Measurements from ENCODE around the gene CPNE5.

DNA sequence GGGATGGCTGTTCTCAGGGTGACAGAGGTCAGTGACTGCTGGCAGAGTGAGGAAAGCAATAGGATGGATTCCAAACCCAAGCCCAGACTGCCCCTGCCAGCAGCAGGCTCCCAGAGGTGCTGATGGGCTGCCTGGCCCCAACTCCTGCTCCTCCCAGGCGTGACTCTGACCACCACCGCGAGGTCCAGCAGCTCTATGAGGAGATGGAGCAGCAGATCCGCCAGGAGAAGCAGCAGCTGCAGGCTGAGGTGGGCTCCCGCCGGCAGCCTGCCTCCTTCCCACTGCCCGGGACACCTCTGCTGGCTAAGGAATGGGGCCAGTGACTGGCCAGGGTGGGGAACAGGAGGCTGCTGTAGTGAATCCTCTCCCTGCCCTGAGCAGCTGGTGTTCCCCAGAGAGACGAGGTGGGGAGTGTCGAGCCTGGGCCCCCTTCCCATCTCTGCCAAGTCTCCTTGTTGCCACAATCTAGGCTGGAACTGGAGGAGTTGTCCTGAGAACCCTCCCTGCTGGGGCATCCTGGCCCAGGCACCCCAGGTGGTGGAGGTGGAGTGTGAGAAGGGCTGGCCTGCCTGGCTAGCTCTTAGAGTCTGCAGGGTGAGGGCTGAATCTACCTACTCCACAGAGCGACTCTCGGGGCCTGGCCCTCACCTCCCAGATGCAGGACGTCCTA, 121.2 kb downstream of the CPNE5 start:
- TF ChIP-seq, protein P1, sequence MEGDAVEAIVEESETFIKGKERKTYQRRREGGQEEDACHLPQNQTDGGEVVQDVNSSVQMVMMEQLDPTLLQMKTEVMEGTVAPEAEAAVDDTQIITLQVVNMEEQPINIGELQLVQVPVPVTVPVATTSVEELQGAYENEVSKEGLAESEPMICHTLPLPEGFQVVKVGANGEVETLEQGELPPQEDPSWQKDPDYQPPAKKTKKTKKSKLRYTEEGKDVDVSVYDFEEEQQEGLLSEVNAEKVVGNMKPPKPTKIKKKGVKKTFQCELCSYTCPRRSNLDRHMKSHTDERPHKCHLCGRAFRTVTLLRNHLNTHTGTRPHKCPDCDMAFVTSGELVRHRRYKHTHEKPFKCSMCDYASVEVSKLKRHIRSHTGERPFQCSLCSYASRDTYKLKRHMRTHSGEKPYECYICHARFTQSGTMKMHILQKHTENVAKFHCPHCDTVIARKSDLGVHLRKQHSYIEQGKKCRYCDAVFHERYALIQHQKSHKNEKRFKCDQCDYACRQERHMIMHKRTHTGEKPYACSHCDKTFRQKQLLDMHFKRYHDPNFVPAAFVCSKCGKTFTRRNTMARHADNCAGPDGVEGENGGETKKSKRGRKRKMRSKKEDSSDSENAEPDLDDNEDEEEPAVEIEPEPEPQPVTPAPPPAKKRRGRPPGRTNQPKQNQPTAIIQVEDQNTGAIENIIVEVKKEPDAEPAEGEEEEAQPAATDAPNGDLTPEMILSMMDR (IDR thresholded peaks at IDR 0.05) = no peak
- no peak for TF ChIP-seq POLR2A (IDR thresholded peaks at IDR 0.05)
